ENCODE results near the gene C2orf49.

The C2orf49 gene

GRCh38 chr2:105396254-105397024 is 59.1 kb downstream of the C2orf49 start:
- TF ChIP-seq, protein P1, sequence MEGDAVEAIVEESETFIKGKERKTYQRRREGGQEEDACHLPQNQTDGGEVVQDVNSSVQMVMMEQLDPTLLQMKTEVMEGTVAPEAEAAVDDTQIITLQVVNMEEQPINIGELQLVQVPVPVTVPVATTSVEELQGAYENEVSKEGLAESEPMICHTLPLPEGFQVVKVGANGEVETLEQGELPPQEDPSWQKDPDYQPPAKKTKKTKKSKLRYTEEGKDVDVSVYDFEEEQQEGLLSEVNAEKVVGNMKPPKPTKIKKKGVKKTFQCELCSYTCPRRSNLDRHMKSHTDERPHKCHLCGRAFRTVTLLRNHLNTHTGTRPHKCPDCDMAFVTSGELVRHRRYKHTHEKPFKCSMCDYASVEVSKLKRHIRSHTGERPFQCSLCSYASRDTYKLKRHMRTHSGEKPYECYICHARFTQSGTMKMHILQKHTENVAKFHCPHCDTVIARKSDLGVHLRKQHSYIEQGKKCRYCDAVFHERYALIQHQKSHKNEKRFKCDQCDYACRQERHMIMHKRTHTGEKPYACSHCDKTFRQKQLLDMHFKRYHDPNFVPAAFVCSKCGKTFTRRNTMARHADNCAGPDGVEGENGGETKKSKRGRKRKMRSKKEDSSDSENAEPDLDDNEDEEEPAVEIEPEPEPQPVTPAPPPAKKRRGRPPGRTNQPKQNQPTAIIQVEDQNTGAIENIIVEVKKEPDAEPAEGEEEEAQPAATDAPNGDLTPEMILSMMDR (IDR thresholded peaks at IDR 0.05; ENCODE audit: low read depth, low read length) = no peak
- peak; percentile 96 for DNase-seq (ENCODE audit: extremely low read depth, low read depth)

DNA sequence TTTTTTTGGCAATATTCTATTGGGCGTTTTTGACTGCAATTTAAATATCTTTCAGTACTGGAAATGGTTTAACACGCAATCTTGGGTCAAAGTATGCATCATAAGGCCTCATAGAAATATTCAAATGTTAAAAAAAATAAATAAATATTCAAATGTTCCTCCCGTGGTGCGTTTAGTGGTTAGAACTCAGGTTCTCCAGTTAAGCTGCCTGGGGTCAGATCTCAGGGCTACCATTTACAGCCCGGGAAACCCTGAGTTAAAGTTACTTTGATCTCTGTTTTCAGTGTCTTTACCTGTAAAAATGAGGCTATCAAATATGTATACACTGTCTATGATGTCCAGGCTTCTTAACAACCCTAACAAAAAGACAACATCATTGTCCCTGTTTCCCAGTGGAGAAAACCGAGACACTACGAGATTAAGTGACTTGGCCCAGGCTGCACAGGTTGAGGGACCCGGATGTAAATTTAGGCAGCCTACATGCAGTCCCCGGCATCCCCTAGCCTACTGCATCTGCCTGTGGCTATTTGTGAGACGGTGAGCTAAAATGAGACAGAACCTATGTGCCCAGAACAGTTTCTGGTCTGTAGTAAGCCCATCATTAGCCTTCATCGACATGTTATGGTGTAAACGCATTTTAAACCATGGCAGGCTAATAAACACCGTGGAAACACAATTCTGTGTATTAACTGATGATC is 59.8 kb downstream of the C2orf49 start:
- no peak for DNase-seq (ENCODE audit: extremely low read depth, low read depth)
- TF ChIP-seq, protein P1 (IDR thresholded peaks at IDR 0.05; ENCODE audit: low read depth, low read length) = no peak

DNA sequence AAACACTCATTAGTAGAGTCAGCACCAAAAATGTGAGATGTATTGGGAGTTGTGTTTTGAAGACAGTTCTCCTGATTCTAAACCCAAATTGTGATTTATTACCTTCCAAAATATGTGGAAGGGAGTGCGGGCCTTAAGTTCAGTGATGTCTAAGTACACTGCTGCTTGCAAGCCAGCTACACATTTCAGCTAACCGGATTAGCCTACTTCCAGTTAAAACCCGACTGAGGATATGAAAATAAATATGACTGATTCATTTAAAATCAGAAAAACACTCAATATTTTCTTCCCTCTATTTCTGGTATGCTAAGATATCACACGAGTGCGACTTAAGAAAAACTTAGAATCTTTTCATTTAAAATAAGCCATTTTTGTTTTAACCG is 60.6 kb downstream of the C2orf49 start:
- DNase-seq (ENCODE audit: extremely low read depth, low read depth) = no peak
- TF ChIP-seq, protein P1 (IDR thresholded peaks at IDR 0.05; ENCODE audit: low read depth, low read length) = no peak

DNA sequence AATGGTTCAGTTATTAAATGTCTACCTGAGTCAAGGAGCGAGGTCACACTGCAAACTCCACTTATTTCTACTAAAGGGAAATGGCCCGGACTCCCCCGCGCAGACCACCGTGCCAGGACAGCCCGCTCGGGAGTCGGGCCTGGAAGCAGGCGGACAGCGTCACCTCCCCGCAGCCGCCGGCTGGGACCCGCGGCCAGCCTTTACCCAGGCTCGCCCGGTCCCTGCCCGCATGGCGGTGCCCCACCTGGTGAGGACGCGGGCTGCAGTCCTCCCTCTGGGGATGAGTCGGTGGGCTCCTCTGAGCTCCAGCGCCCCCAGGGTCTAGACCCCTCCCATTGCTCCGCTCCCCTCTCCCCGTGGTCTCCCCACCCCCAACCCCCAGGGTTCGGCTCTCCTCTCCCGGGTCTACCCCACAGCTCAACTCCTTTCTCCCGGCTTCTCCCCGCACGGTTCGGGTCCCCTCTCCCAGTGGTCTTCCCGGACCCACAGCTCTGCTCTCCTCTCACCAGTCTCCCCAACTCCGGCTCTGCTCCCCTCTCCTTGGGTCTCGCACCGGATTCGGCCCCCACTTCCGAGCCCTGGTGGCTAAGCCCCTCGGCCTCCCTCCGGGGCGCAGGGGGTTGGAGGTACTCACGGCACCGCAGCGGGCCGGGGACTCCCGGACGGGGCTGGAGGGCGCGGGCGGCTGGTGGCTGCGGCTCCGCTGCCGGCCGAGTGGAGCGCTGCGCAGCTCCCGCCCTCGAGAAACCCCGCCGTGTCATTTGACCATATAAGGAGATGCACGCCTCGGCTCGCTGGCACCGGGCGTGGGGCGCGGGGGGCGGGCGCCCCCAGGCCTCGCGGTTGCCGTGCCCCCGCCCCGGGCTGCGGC is 61.2 kb downstream of the C2orf49 start, which contains the start of gene FHL2:
Gene FHL2 (minus strand): TSS at position 716 of the 871 bp plus-strand sequence. CDS start 12,535 bp downstream, outside the sequence.
- no peak for DNase-seq (ENCODE audit: extremely low read depth, low read depth)
- TF ChIP-seq, protein P1 (IDR thresholded peaks at IDR 0.05; ENCODE audit: low read depth, low read length) = peak; percentile 30

Data from AG09319 (cell line).